SK-N-SH (cell line): Measurements from ENCODE around the gene DLX4. TPM values are rescaled to one million over a fixed set of nuclear protein-coding genes. Genes with fewer than 3 reads are reported as not detected.

Source experiments
- CTCF ChIA-PET: fragments of 300-600, 350-600 bp; formaldehyde crosslinking; extraction: SDS; loops from one replicate; lab custom pipeline; 2021; lab: Yijun Ruan, JAX
- POLR2A ChIA-PET: fragments of 350-600 bp; sonication (Branson Sonifier 250); formaldehyde crosslinking; extraction: SDS; loops from one replicate; lab custom pipeline; 2020; ENCODE audit warnings: antibody characterized with exemption, inconsistent platforms; lab: Yijun Ruan, JAX
- DNase-seq: peaks from one replicate; pipeline ENCODE4 v3.0.0; 2012
- H2AFZ ChIP-seq: fragments of 200-600 bp; sonication (generic); 2 replicates; pipeline ENCODE4 v1.8.1; 2016; ENCODE audit warnings: antibody characterized with exemption, mild to moderate bottlenecking, low read depth
- H3F3A ChIP-seq: fragments of 200-600 bp; sonication (generic); replicated peaks from 2 replicates; pipeline ENCODE3; 2016; ENCODE audit warnings: antibody characterized with exemption, mild to moderate bottlenecking; ENCODE audit not compliant: insufficient read depth
- H3K27ac ChIP-seq, 2 experiments: fragments of 200-500 bp in 1 of 2; fragments of 200-600 bp in 1 of 2; sonication (Bioruptor generic) in 1 of 2; sonication (generic), shearing (Covaris generic) in 1 of 2; 2 replicates each; pipeline versions ENCODE4 v1.5.1 to v1.6.1; 2014 to 2016; ENCODE audit warnings: low read depth in 2 of 2, inconsistent platforms in 1 of 2, low read length in 1 of 2, mild to moderate bottlenecking in 1 of 2, mixed read lengths in 1 of 2
- H3K27me3 ChIP-seq: fragments of 200-600 bp; sonication (generic), shearing (Covaris generic); 2 replicates; pipeline ENCODE4 v1.6.1; 2016; ENCODE audit warnings: mixed run types; ENCODE audit not compliant: insufficient read depth
- H3K36me3 ChIP-seq, 2 experiments: fragments of 200-500 bp in 1 of 2; fragments of 200-600 bp in 1 of 2; sonication (Bioruptor generic) in 1 of 2; sonication (generic) in 1 of 2; replicated peaks in 1 of 2; 2 replicates each; pipeline versions ENCODE3 to v1.5.1; 2014 to 2016; ENCODE audit warnings: low read length in 1 of 2, mild to moderate bottlenecking in 1 of 2; ENCODE audit not compliant: insufficient read depth in 2 of 2, control insufficient read depth in 1 of 2
- H3K4me1 ChIP-seq, 2 experiments: fragments of 200-500 bp in 1 of 2; fragments of 200-600 bp in 1 of 2; sonication (Bioruptor generic) in 1 of 2; sonication (generic), shearing (Covaris generic) in 1 of 2; 2 replicates each; pipeline versions ENCODE4 v1.5.1 to v1.6.1; 2014 to 2016; ENCODE audit warnings: low read depth in 1 of 2, low read length in 1 of 2, mixed run types in 1 of 2; ENCODE audit not compliant: insufficient read depth in 2 of 2, control insufficient read depth in 1 of 2
- H3K4me2 ChIP-seq: fragments of 200-600 bp; sonication (generic), shearing (Covaris generic); 2 replicates; pipeline ENCODE4 v1.6.1; 2017; ENCODE audit warnings: mixed run types
- H3K4me3 ChIP-seq, 2 experiments: fragments of 200-500 bp in 1 of 2; fragments of 200-600 bp in 1 of 2; sonication (Bioruptor generic) in 1 of 2; sonication (generic), shearing (Covaris generic) in 1 of 2; 2 replicates each; pipeline versions ENCODE4 v1.5.1 to v1.8.1; 2014 to 2016; ENCODE audit warnings: low read depth in 2 of 2, inconsistent platforms in 1 of 2, low read length in 1 of 2, mild to moderate bottlenecking in 1 of 2, mixed read lengths in 1 of 2, moderate library complexity in 1 of 2
- H3K79me2 ChIP-seq: fragments of 200-600 bp; sonication (generic); 2 replicates; pipeline ENCODE4 v1.8.1; 2017; ENCODE audit warnings: mild to moderate bottlenecking; ENCODE audit not compliant: insufficient read depth
- H3K9ac ChIP-seq: fragments of 200-600 bp; sonication (generic); 2 replicates; pipeline ENCODE4 v1.6.1; 2017; ENCODE audit warnings: mixed run types
- H3K9me2 ChIP-seq: fragments of 200-600 bp; sonication (generic); 2 replicates; pipeline ENCODE4 v1.6.1; 2017; ENCODE audit warnings: mixed run types
- H3K9me3 ChIP-seq: fragments of 200-600 bp; sonication (generic); 2 replicates; pipeline ENCODE4 v1.6.1; 2017; ENCODE audit warnings: mixed run types, mild to moderate bottlenecking, moderate library complexity
- H4K20me1 ChIP-seq: fragments of 200-600 bp; sonication (generic); 2 replicates; pipeline ENCODE4 v1.6.1; 2017; ENCODE audit warnings: mild to moderate bottlenecking, mixed run types; ENCODE audit not compliant: insufficient read depth
- CHD2 ChIP-seq: fragments of 150-350 bp; IDR thresholded peaks from 2 replicates; pipeline ENCODE4 v1.6.1; 2018; ENCODE audit warnings: low read length; ENCODE audit not compliant: partially characterized antibody
- ELF1 ChIP-seq: IDR thresholded peaks from 2 replicates; pipeline ENCODE4 v1.4.0; 2012
- EP300 ChIP-seq, 2 experiments: IDR thresholded peaks; 2 replicates each; pipeline versions ENCODE4 v1.4.0 to v1.6.1; 2012; ENCODE audit warnings: borderline replicate concordance in 1 of 2, low read depth in 1 of 2, low read length in 1 of 2
- EZH2phosphoT487 ChIP-seq: fragments of 200-600 bp; sonication (generic); IDR thresholded peaks from 2 replicates; pipeline ENCODE4 v1.6.1; 2017; ENCODE audit warnings: low read depth, mixed run types, mild to moderate bottlenecking, antibody characterized with exemption, moderate library complexity, borderline replicate concordance
- FOSL2 ChIP-seq: IDR thresholded peaks from 2 replicates; pipeline ENCODE4 v1.4.0; 2012; ENCODE audit warnings: low read depth, mild to moderate bottlenecking, moderate library complexity, borderline replicate concordance
- FOXM1 ChIP-seq: IDR thresholded peaks from 2 replicates; pipeline ENCODE4 v1.4.0; 2012; ENCODE audit warnings: low read depth, mild to moderate bottlenecking
- GABPA ChIP-seq: IDR thresholded peaks from 2 replicates; pipeline ENCODE4 v1.4.0; 2012; ENCODE audit warnings: low read depth, mild to moderate bottlenecking
- JUND ChIP-seq: IDR thresholded peaks from 2 replicates; pipeline ENCODE4 v1.4.0; 2012
- MEF2A ChIP-seq: IDR thresholded peaks from 2 replicates; pipeline ENCODE4 v1.4.0; 2012; ENCODE audit warnings: low read depth, borderline replicate concordance
- NFIC ChIP-seq: IDR thresholded peaks from 2 replicates; pipeline ENCODE4 v1.4.0; 2012; ENCODE audit warnings: borderline replicate concordance
- NRF1 ChIP-seq: IDR thresholded peaks from 2 replicates; pipeline ENCODE4 v1.6.1; 2012; ENCODE audit warnings: low read depth, mild to moderate bottlenecking, low read length
- PBX3 ChIP-seq: IDR thresholded peaks from 2 replicates; pipeline ENCODE4; 2012
- POLR2AphosphoS5 ChIP-seq: IDR thresholded peaks from 2 replicates; pipeline ENCODE4 v1.6.1; 2012; ENCODE audit warnings: low read depth, low read length
- RAD21 ChIP-seq: IDR thresholded peaks from 2 replicates; pipeline ENCODE4 v1.6.1; 2012; ENCODE audit warnings: mild to moderate bottlenecking, low read length
- RCOR1 ChIP-seq: fragments of 150-350 bp; IDR thresholded peaks from 2 replicates; pipeline ENCODE4 v1.6.1; 2017; ENCODE audit warnings: antibody characterized with exemption, low read length
- REST ChIP-seq: IDR thresholded peaks from 2 replicates; pipeline ENCODE4 v1.6.1; 2012; ENCODE audit warnings: mild to moderate bottlenecking, low read depth, low read length, moderate library complexity
- RFX5 ChIP-seq: IDR thresholded peaks from 2 replicates; pipeline ENCODE4 v1.6.1; 2012; ENCODE audit warnings: mild to moderate bottlenecking, improper control_type of control experiment, low read length
- SIN3A ChIP-seq: IDR thresholded peaks from 2 replicates; pipeline ENCODE4 v1.6.1; 2012; ENCODE audit warnings: low read depth, mild to moderate bottlenecking, low read length, moderate library complexity, borderline replicate concordance
- SMC3 ChIP-seq: IDR thresholded peaks from 2 replicates; pipeline ENCODE4 v1.6.1; 2012; ENCODE audit warnings: low read depth, low read length, improper control_type of control experiment
- TAF1 ChIP-seq: IDR thresholded peaks from 2 replicates; pipeline ENCODE4 v1.6.1; 2012; ENCODE audit warnings: low read depth, mild to moderate bottlenecking, low read length, moderate library complexity, borderline replicate concordance
- TEAD4 ChIP-seq: IDR thresholded peaks from 2 replicates; pipeline ENCODE4 v1.4.0; 2012; ENCODE audit warnings: mild to moderate bottlenecking, borderline replicate concordance; ENCODE audit not compliant: insufficient read depth
- USF1 ChIP-seq: IDR thresholded peaks from 2 replicates; pipeline ENCODE4 v1.4.0; 2012; ENCODE audit warnings: low read depth, borderline replicate concordance
- WGBS: methylation state at CpG from one replicate; pipeline ENCODE4 v1.1.6; 2017; ENCODE audit warnings: low lambda C conversion rate; 5-methylcytosine and 5-hydroxymethylcytosine counted together
- polyA plus RNA-seq, 3 experiments: library from polyadenylated mRNA; depleted of rRNA; stranded (reverse); fragments of >200 nt; gene quantifications; 2 replicates each; pipeline ENCODE4 v1.2.3, GENCODE V29; 2012

DLX4 gene
- polyA plus RNA-seq, 1 of the 3 experiments (the other 2 are of a cell fraction) = 0.10 TPM

GRCh38 chr17:49955157-49955556, 13.8 kb upstream of the DLX4 start:
- 11% methylated on average over 1 of the region's 1 CpG for WGBS
- Histone ChIP-seq H3K9ac (no peak overlapping the region), H3K4me1 (no peaks in the 10 kb centered on the region), H4K20me1 (peaks cover 6% of the 10 kb centered on the region; the same call in 1 of the 2 replicates), H2AFZ (no peak overlapping the region), H3K9me3 (no peaks in the 10 kb centered on the region), H3K4me2 (no peak overlapping the region), H3F3A (no peaks in the 10 kb centered on the region), H3K9me2 (no peaks in the 10 kb centered on the region), H3K4me3 (no peak overlapping the region), H3K27ac (no peak overlapping the region), H3K79me2 (no peaks in the 10 kb centered on the region), H3K36me3 (no peaks in the 10 kb centered on the region), H3K27me3 (peaks cover 86% of the 10 kb centered on the region)
- TF ChIP-seq MEF2A (no peak), TAF1 (no peak), POLR2AphosphoS5 (no peak), EZH2phosphoT487 (no peak), EP300 (IDR thresholded peaks at IDR 0.05; ENCODE audit: borderline replicate concordance in 1 of 2, low read depth in 1 of 2, low read length in 1 of 2) (no peak), FOXM1 (no peak), FOSL2 (no peak), PBX3 (no peak)
- POLR2A ChIA-PET = no interaction called here
- DNase-seq = no peak
- CTCF ChIA-PET = interaction anchor here (1.1 to 55.0 kb wide), 5 partner anchors 19 to 133 kb away, joined by 3 to 1225 read pairs (median 11); partner anchors contain the start of gene DLX3

GRCh38 chr17:49956780-49957179, 12.2 kb upstream of the DLX4 start:
- POLR2A ChIA-PET = no interaction called here
- no peaks in the 10 kb centered on the region for H3K9me2 ChIP-seq
- no peak for DNase-seq
- H3K36me3 ChIP-seq = no peaks in the 10 kb centered on the region
- peaks cover 85% of the 10 kb centered on the region for H3K27me3 ChIP-seq
- H3K4me2 ChIP-seq = no peak overlapping the region
- H2AFZ ChIP-seq = no peak overlapping the region
- H3K4me3 ChIP-seq = no peak overlapping the region
- no peak overlapping the region for H3K27ac ChIP-seq
- H4K20me1 ChIP-seq = peaks cover 6% of the 10 kb centered on the region; the same call in 1 of the 2 replicates
- CTCF ChIA-PET = interaction anchor here (1.0 to 55.0 kb wide), 10 partner anchors 9 to 138 kb away, joined by 3 to 1225 read pairs (median 4); partner anchors contain the start of gene DLX3
- H3K9me3 ChIP-seq = no peaks in the 10 kb centered on the region
- no peaks in the 10 kb centered on the region for H3K79me2 ChIP-seq
- no peaks in the 10 kb centered on the region for H3K4me1 ChIP-seq
- TF ChIP-seq FOSL2 (no peak), CHD2 (no peak), ELF1 (no peak), EP300 (IDR thresholded peaks at IDR 0.05; ENCODE audit: borderline replicate concordance in 1 of 2, low read depth in 1 of 2, low read length in 1 of 2) (no peak), TEAD4 (no peak), SIN3A (no peak), RFX5 (no peak), RCOR1 (no peak), RAD21 (no peak), FOXM1 (no peak), USF1 (no peak), NRF1 (no peak), POLR2AphosphoS5 (no peak), NFIC (no peak), JUND (no peak), GABPA (no peak), SMC3 (no peak), REST (no peak), PBX3 (no peak)
- H3K9ac ChIP-seq = no peak overlapping the region
- H3F3A ChIP-seq = no peaks in the 10 kb centered on the region
- WGBS = 25% methylated on average over 4 of the region's 4 CpGs
